ENCODE results near the gene ZNF319.

GRCh38 chr16:57976331-57976796, 24.1 kb downstream of the ZNF319 start:
- no peak for TF ChIP-seq FOXA1 (IDR thresholded peaks at IDR 0.05)
- TF ChIP-seq JUND (IDR thresholded peaks at IDR 0.05): no peak
- no peak for TF ChIP-seq CTCF (IDR thresholded peaks at IDR 0.05; ENCODE audit: low read depth, low read length, missing input control)
- no peak for TF ChIP-seq RAD21 (IDR thresholded peaks at IDR 0.05)
- TF ChIP-seq SP1 (IDR thresholded peaks at IDR 0.05): no peak
- no peak for TF ChIP-seq REST (IDR thresholded peaks at IDR 0.05)
- no peak for TF ChIP-seq EGR1 (IDR thresholded peaks at IDR 0.05; ENCODE audit: low read depth in 2 of 2)
- TF ChIP-seq, protein P1, sequence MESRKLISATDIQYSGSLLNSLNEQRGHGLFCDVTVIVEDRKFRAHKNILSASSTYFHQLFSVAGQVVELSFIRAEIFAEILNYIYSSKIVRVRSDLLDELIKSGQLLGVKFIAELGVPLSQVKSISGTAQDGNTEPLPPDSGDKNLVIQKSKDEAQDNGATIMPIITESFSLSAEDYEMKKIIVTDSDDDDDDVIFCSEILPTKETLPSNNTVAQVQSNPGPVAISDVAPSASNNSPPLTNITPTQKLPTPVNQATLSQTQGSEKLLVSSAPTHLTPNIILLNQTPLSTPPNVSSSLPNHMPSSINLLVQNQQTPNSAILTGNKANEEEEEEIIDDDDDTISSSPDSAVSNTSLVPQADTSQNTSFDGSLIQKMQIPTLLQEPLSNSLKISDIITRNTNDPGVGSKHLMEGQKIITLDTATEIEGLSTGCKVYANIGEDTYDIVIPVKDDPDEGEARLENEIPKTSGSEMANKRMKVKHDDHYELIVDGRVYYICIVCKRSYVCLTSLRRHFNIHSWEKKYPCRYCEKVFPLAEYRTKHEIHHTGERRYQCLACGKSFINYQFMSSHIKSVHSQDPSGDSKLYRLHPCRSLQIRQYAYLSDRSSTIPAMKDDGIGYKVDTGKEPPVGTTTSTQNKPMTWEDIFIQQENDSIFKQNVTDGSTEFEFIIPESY (IDR thresholded peaks at IDR 0.05): no peak
